ENCODE measurements around the gene PADI4. TPM values are rescaled to one million over a fixed set of nuclear protein-coding genes. Genes with fewer than 3 reads are reported as not detected.
A peak's percentile ranks its signal among the peaks of the same experiment; 100 is the strongest.

PADI4 gene
- total and polyA plus RNA-seq, 2 of the 8 experiments (the other 6 are each of a cell fraction or from before 2014, with no cell fraction given), result 0.29 TPM; not detected in 1

DNA sequence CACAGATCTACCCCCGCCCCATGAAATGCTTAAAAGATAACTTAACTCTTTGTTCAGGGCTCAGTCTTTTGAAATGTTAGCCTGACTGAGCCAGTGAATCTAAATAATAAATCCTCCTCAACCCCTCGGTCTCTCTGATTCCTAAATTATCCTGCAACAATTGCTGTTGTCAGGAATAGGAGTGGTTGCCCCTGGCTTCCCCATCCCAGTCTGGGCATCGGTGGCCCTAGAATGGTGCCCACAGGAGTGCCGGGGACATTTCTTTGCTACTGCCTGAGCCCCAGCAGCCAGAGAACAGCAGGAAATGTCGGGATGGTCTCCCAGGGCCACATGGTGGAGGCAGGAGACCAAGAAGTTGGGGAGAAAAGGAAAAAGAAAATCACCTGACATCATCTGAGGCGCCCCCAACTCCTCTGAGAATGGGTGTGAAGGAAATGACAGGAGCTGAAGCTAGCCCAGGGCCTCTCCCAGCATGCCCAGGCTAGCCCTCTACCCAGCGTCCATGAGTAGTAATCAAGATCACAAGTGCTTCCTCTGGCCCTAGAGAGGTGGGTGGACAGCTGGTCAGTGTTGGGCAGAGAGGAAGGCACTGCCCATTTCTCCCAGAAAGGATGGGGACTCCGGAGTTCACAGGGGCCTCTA, 1.6 kb downstream of the PADI4 start:
- no peaks in the 10 kb centered on the region for H3K36me3 ChIP-seq (ENCODE audit: control insufficient read depth in 2 of 4, insufficient read depth in 4 of 4, low read length in 3 of 4)
- H3K4me2 ChIP-seq (ENCODE audit: insufficient read depth in 1 of 2, low read depth in 2 of 2, low read length in 2 of 2), result no peak overlapping the region
- no peaks in the 10 kb centered on the region for H3K27me3 ChIP-seq (replicated peaks in 1 of 4; ENCODE audit: control insufficient read depth in 3 of 4, extremely low read depth in 1 of 4, insufficient read depth in 3 of 4, low read length in 3 of 4)
- no peak overlapping the region for H3K14ac ChIP-seq (ENCODE audit: insufficient read length)
- H3K18ac ChIP-seq (ENCODE audit: extremely low read depth, low read length), result peak overlapping the region; percentile 38
- no peak overlapping the region for H3K4me3 ChIP-seq (ENCODE audit: extremely low read depth in 1 of 4, insufficient read depth in 2 of 4, low read depth in 3 of 4, low read length in 4 of 4)
- peak overlapping the region; percentile 94 for H3K4ac ChIP-seq (replicated peaks; ENCODE audit: insufficient read length, low read depth, low read length)
- ChIA-PET POLR2A (ENCODE audit: partially characterized antibody) (no interaction called here), CTCF (ENCODE audit: partially characterized antibody) (interaction anchor here (0.6 to 2.6 kb wide), 5 partner anchors 12 to 47 kb away, joined by 3 to 16 read pairs (median 4); no protein-coding TSS in a partner anchor)
- H3K79me2 ChIP-seq (ENCODE audit: control insufficient read depth in 1 of 2, insufficient read depth in 2 of 2, low read length in 2 of 2), result no peaks in the 10 kb centered on the region
- DNase-seq (ENCODE audit: low read depth in 1 of 2, low spot score in 2 of 2), result no peak
- H2BK5ac ChIP-seq (ENCODE audit: low read depth, low read length), result peak overlapping the region; percentile 83; the same call in 1 of the 2 replicates
- H3K4me1 ChIP-seq (replicated peaks in 1 of 4; ENCODE audit: control insufficient read depth in 3 of 4, insufficient read depth in 4 of 4, low read length in 3 of 4), result peaks cover 5 to 22% (median 12%) of the 10 kb centered on the region in 4 experiments
- no peak overlapping the region for H3K23ac ChIP-seq (ENCODE audit: insufficient read length)
- no peaks in the 10 kb centered on the region for H3K9me3 ChIP-seq (ENCODE audit: insufficient read depth in 2 of 2, low read depth in 1 of 2, low read length in 1 of 2)
- H3K79me1 ChIP-seq (ENCODE audit: low read depth, low read length), result no peaks in the 10 kb centered on the region
- peak overlapping the region; percentile 8 for H4K91ac ChIP-seq (replicated peaks; ENCODE audit: insufficient read length, low read length)
- FAIRE-seq, result no peak
- H3K23me2 ChIP-seq (ENCODE audit: low read depth, low read length), result no peaks in the 10 kb centered on the region
- no peak overlapping the region; the same call in 1 of the 2 replicates for H2AK5ac ChIP-seq (ENCODE audit: low read depth, low read length)
- no peak overlapping the region for H3K27ac ChIP-seq (ENCODE audit: low read depth, low read length)
- peak overlapping the region; percentile 89 for H2BK120ac ChIP-seq (replicated peaks; ENCODE audit: low read depth, low read length)
- H2BK15ac ChIP-seq (ENCODE audit: low read length), result 0 out of 2 replicates have a peak overlapping the region, but pooled peaks have one; percentile 46
- TF ChIP-seq, protein P1, sequence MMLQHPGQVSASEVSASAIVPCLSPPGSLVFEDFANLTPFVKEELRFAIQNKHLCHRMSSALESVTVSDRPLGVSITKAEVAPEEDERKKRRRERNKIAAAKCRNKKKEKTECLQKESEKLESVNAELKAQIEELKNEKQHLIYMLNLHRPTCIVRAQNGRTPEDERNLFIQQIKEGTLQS (IDR thresholded peaks at IDR 0.05; ENCODE audit: insufficient read depth, low read depth, low read length), result no peak
- TF ChIP-seq ZNF274 (IDR thresholded peaks at IDR 0.05; ENCODE audit: borderline replicate concordance, extremely low read depth, low read length) (no peak), NRF1 (IDR thresholded peaks at IDR 0.05; ENCODE audit: low read depth, low read length) (no peak), TAF1 (IDR thresholded peaks at IDR 0.05; ENCODE audit: low read depth, low read length) (no peak), JUN (IDR thresholded peaks at IDR 0.05; ENCODE audit: low read depth, low read length) (no peak), RFX5 (IDR thresholded peaks at IDR 0.05; ENCODE audit: borderline replicate concordance, low read depth, low read length) (no peak), GTF2F1 (IDR thresholded peaks at IDR 0.05; ENCODE audit: borderline replicate concordance, low read depth, low read length) (no peak), KDM5A (IDR thresholded peaks at IDR 0.05; ENCODE audit: low read length) (no peak)
- TF ChIP-seq, protein P2, sequence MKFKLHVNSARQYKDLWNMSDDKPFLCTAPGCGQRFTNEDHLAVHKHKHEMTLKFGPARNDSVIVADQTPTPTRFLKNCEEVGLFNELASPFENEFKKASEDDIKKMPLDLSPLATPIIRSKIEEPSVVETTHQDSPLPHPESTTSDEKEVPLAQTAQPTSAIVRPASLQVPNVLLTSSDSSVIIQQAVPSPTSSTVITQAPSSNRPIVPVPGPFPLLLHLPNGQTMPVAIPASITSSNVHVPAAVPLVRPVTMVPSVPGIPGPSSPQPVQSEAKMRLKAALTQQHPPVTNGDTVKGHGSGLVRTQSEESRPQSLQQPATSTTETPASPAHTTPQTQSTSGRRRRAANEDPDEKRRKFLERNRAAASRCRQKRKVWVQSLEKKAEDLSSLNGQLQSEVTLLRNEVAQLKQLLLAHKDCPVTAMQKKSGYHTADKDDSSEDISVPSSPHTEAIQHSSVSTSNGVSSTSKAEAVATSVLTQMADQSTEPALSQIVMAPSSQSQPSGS (IDR thresholded peaks at IDR 0.05; ENCODE audit: low read length), result no peak
- H2BK20ac ChIP-seq (ENCODE audit: low read length), result peak overlapping the region; percentile 38; the same call in 1 of the 2 replicates
- peak overlapping the region; percentile 80; the same call in 1 of the 2 replicates for H2BK12ac ChIP-seq (ENCODE audit: low read depth, low read length)
- no peaks in the 10 kb centered on the region for H4K20me1 ChIP-seq (replicated peaks in 1 of 2; ENCODE audit: control insufficient read depth in 1 of 2, insufficient read depth in 2 of 2, low read length in 2 of 2)
- no peak overlapping the region for H2AFZ ChIP-seq (ENCODE audit: low read length)
- 61% methylated on average over 8 of the region's 8 CpGs; no CpG with 5 or more reads in 1 of the 2 experiments for WGBS, 2 experiments (ENCODE audit: extremely low coverage in 1 of 2, insufficient coverage in 1 of 2, insufficient read length in 1 of 2, insufficient replicate concordance in 2 of 2, low coverage in 1 of 2, low lambda C conversion rate in 2 of 2, missing lambda C conversion rate in 1 of 2)
- H4K8ac ChIP-seq (ENCODE audit: extremely low read depth, insufficient read depth, low read length), result no peak overlapping the region
- H3K56ac ChIP-seq (replicated peaks; ENCODE audit: insufficient read length, low read depth, low read length), result peak overlapping the region; percentile 63
- H4K5ac ChIP-seq (ENCODE audit: insufficient read length, low read depth, low read length), result peak overlapping the region; percentile 54
- H3K9ac ChIP-seq (replicated peaks in 1 of 4; ENCODE audit: extremely low read depth in 1 of 4, low read depth in 3 of 4, low read length in 3 of 4), result no peak overlapping the region

Measured in H1 (cell line).